ENCODE data around the gene C5orf46. TPM values are rescaled to one million over a fixed set of nuclear protein-coding genes. Genes with fewer than 3 reads are reported as not detected.

C5orf46 gene
- total and polyA plus RNA-seq, 9 of the 15 experiments (the other 6 are each of a cell fraction or from before 2014, with no cell fraction given): not detected

- no peak overlapping the region for H3K27ac ChIP-seq (ENCODE audit: extremely low read depth, low read depth, low read length)
- ATAC-seq (no peak), FAIRE-seq (no peak), DNase-seq (ENCODE audit: extremely low read depth in 1 of 4, low spot score in 3 of 4) (no peak)
- POLR2A ChIA-PET: interaction anchor here (0.6 kb wide), 2 partner anchors 13 to 77 kb away, joined by 3 read pairs; no protein-coding TSS in a partner anchor
- H3K27me3 ChIP-seq (ENCODE audit: control insufficient read depth in 2 of 2, insufficient read depth in 2 of 2, low read length in 2 of 2): no peaks in the 10 kb centered on the region
- CTCF ChIA-PET (ENCODE audit: low intra/inter-chr PET ratio): no interaction called here
- H3K4me2 ChIP-seq (ENCODE audit: insufficient read depth, low read length): no peak overlapping the region
- H3K4me3 ChIP-seq: no peak overlapping the region
- intact Hi-C loops (cut with micrococcal nuclease) (loop anchor here (10.0 kb wide), 2 partner anchors 315 to 1095 kb away; no protein-coding TSS in a partner anchor), in situ Hi-C loops (cut with MboI) (no loop called here)
- 0% methylated on average over 4 of the region's 4 CpGs for WGBS (ENCODE audit: insufficient coverage, low coverage, missing lambda C conversion rate)
- no peaks in the 10 kb centered on the region for H4K20me1 ChIP-seq (replicated peaks; ENCODE audit: control insufficient read depth, insufficient read depth, low read length)
- no peak overlapping the region for H3K9ac ChIP-seq (ENCODE audit: insufficient read depth in 1 of 2, low read depth in 2 of 2, low read length in 2 of 2)
- no peaks in the 10 kb centered on the region for H3K9me1 ChIP-seq (ENCODE audit: control insufficient read depth, insufficient read depth, low read length)
- H2AFZ ChIP-seq (ENCODE audit: low read depth, low read length): no peak overlapping the region
- no peaks in the 10 kb centered on the region for H3K4me1 ChIP-seq (replicated peaks in 1 of 2; ENCODE audit: control insufficient read depth in 2 of 2, insufficient read depth in 2 of 2, low read length in 2 of 2)
- no peaks in the 10 kb centered on the region for H3K79me2 ChIP-seq (ENCODE audit: control insufficient read depth, insufficient read depth, low read length)
- H3K9me3 ChIP-seq (replicated peaks; ENCODE audit: control insufficient read depth, insufficient read depth, low read depth, low read length): no peaks in the 10 kb centered on the region
- H3K36me3 ChIP-seq (ENCODE audit: control insufficient read depth, insufficient read depth, low read length): no peaks in the 10 kb centered on the region
- BruUV-seq (replicated peaks): no TSS peak
- TF ChIP-seq KDM1A (IDR thresholded peaks at IDR 0.05) (no peak), ZNF518B (CRISPR knock-in tag; IDR thresholded peaks at IDR 0.05) (no peak), E2F3 (CRISPR knock-in tag; IDR thresholded peaks at IDR 0.05) (no peak), C11orf30 (IDR thresholded peaks at IDR 0.05; ENCODE audit: low read depth) (no peak), ZFX (CRISPR knock-in tag; IDR thresholded peaks at IDR 0.05) (no peak), SMARCA4 (IDR thresholded peaks at IDR 0.05) (no peak), RBM25 (IDR thresholded peaks at IDR 0.05; ENCODE audit: low read depth, low read length, severe bottlenecking) (no peak), SMAD1 (IDR thresholded peaks at IDR 0.05; ENCODE audit: low read depth, low read length, partially characterized antibody) (no peak), SRSF7 (optimal IDR thresholded peaks at IDR 0.05; ENCODE audit: low read depth, low read length) (no peak), ESRRB (CRISPR knock-in tag; IDR thresholded peaks at IDR 0.05; ENCODE audit: borderline replicate concordance) (no peak)
Measured at GRCh38 chr5:147939431-147940114, 33.2 kb upstream of the C5orf46 start.
